ENCODE results near the gene SRC.

DNA sequence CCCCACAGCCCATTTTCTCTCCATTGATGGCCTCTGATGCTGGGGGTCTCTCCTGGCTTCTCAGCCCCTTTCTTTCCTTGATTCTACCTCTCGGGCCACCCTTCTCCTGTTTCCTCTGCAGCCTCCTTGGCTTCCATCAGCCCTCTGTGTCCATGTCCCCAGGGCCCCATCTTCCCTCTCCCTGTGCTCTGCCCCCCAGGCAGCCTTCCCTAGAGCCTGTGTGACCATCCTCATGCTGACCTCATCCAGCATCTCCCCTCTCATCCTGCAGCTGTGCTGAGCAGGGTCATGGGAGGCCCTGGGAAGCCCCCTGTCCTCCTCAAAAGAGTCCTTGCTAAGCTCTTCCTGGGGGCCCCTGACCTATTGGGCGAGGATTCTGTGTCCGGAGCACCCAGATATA is 101.7 kb downstream of the SRC start:
- TF ChIP-seq, protein P1, sequence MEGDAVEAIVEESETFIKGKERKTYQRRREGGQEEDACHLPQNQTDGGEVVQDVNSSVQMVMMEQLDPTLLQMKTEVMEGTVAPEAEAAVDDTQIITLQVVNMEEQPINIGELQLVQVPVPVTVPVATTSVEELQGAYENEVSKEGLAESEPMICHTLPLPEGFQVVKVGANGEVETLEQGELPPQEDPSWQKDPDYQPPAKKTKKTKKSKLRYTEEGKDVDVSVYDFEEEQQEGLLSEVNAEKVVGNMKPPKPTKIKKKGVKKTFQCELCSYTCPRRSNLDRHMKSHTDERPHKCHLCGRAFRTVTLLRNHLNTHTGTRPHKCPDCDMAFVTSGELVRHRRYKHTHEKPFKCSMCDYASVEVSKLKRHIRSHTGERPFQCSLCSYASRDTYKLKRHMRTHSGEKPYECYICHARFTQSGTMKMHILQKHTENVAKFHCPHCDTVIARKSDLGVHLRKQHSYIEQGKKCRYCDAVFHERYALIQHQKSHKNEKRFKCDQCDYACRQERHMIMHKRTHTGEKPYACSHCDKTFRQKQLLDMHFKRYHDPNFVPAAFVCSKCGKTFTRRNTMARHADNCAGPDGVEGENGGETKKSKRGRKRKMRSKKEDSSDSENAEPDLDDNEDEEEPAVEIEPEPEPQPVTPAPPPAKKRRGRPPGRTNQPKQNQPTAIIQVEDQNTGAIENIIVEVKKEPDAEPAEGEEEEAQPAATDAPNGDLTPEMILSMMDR (IDR thresholded peaks at IDR 0.05 in 8 of 11, conservative IDR thresholded peaks at IDR 0.05 in 3 of 11) = no peak
- TF ChIP-seq POLR2A (IDR thresholded peaks at IDR 0.05) (no peak), POLR2AphosphoS5 (IDR thresholded peaks at IDR 0.05) (no peak)
